Liver (tissue), 9 donors: ENCODE data around the gene BUD13. TPM values are rescaled to one million over a fixed set of nuclear protein-coding genes. Genes with fewer than 3 reads are reported as not detected.

Experiments used
- DNase-seq: peaks from one replicate; pipeline ENCODE4 v3.0.0-alpha.2; 2017; ENCODE audit warnings: low spot score
- H3K27ac ChIP-seq, 2 donors: one replicate each; pipeline ENCODE4 v1.7.0; 2013; ENCODE audit warnings: inconsistent platforms in 2 of 2, low read length in 2 of 2, control low read depth in 1 of 2, low read depth in 1 of 2, mild to moderate bottlenecking in 1 of 2
- H3K27me3 ChIP-seq, 4 donors: one replicate each; pipeline versions ENCODE4 v1.6.1 to v1.7.0; 2013; ENCODE audit warnings: low read length in 3 of 4, inconsistent platforms in 1 of 4, mild to moderate bottlenecking in 1 of 4, moderate library complexity in 1 of 4; ENCODE audit not compliant: control insufficient read depth in 4 of 4, insufficient read depth in 4 of 4
- H3K36me3 ChIP-seq, 4 donors: one replicate each; pipeline versions ENCODE4 v1.6.1 to v1.7.0; 2013; ENCODE audit warnings: low read length in 3 of 4, mild to moderate bottlenecking in 3 of 4, low read depth in 1 of 4, moderate library complexity in 1 of 4; ENCODE audit not compliant: control insufficient read depth in 4 of 4, insufficient read depth in 3 of 4
- H3K4me1 ChIP-seq, 4 donors: one replicate each; pipeline versions ENCODE4 v1.6.1 to v1.7.0; 2013; ENCODE audit warnings: low read length in 3 of 4, mild to moderate bottlenecking in 3 of 4, moderate library complexity in 1 of 4; ENCODE audit not compliant: control insufficient read depth in 4 of 4, insufficient read depth in 4 of 4
- H3K4me3 ChIP-seq, 3 donors: one replicate each; pipeline versions ENCODE4 v1.6.1 to v1.7.0; 2013; ENCODE audit warnings: low read length in 3 of 3, control low read depth in 1 of 3, low read depth in 1 of 3, mild to moderate bottlenecking in 1 of 3
- H3K9ac ChIP-seq, 2 donors: one replicate each; pipeline ENCODE4 v1.7.0; 2013; ENCODE audit warnings: low read length in 2 of 2, mild to moderate bottlenecking in 2 of 2, moderate library complexity in 2 of 2, control low read depth in 1 of 2, low read depth in 1 of 2
- H3K9me3 ChIP-seq, 4 donors: one replicate each; pipeline versions ENCODE4 v1.6.1 to v1.7.0; 2013; ENCODE audit warnings: low read length in 3 of 4; ENCODE audit not compliant: control insufficient read depth in 4 of 4
- EGR1 ChIP-seq, 2 donors: IDR thresholded peaks; 2 replicates each; pipeline ENCODE4 v1.6.1; 2016 to 2018; ENCODE audit warnings: antibody characterized with exemption in 2 of 2, low read depth in 2 of 2
- FOXA1 ChIP-seq: IDR thresholded peaks from 2 replicates; pipeline ENCODE4 v1.6.1; 2016; ENCODE audit warnings: antibody characterized with exemption
- FOXA2 ChIP-seq: IDR thresholded peaks from 2 replicates; pipeline ENCODE4 v1.6.1; 2016; ENCODE audit warnings: antibody characterized with exemption
- HNF4A ChIP-seq, 2 donors: conservative IDR thresholded peaks; 2 replicates each; pipeline ENCODE4 v1.6.1; 2016; ENCODE audit warnings: antibody characterized with exemption in 2 of 2, mild to moderate bottlenecking in 2 of 2
- JUND ChIP-seq, 2 donors: IDR thresholded peaks; 2 replicates each; pipeline ENCODE4 v1.6.1; 2016; ENCODE audit warnings: antibody characterized with exemption in 2 of 2
- RAD21 ChIP-seq, 2 donors: IDR thresholded peaks; 2 replicates each; pipeline ENCODE4 v1.6.1; 2016; ENCODE audit warnings: antibody characterized with exemption in 2 of 2, mild to moderate bottlenecking in 2 of 2
- RXRA ChIP-seq, 2 donors: IDR thresholded peaks; 2 replicates each; pipeline ENCODE4 v1.6.1; 2017 to 2018; ENCODE audit warnings: antibody characterized with exemption in 2 of 2, mild to moderate bottlenecking in 1 of 2
- SP1 ChIP-seq: IDR thresholded peaks from 2 replicates; pipeline ENCODE4 v1.6.1; 2018; ENCODE audit warnings: antibody characterized with exemption, mild to moderate bottlenecking
- TAF1 ChIP-seq: conservative IDR thresholded peaks from 2 replicates; pipeline ENCODE4 v1.6.1; 2016; ENCODE audit warnings: antibody characterized with exemption, mild to moderate bottlenecking
- YY1 ChIP-seq: IDR thresholded peaks from 2 replicates; pipeline ENCODE4 v1.6.1; 2016; ENCODE audit warnings: antibody characterized with exemption, mild to moderate bottlenecking
- WGBS: extraction: QIAGEN DNeasy Blood & Tissue Kit; methylation state at CpG from one replicate; pipeline ENCODE4 v1.1.7; 2013; 5-methylcytosine and 5-hydroxymethylcytosine counted together
- polyA plus RNA-seq, 2 donors: library from polyadenylated mRNA; stranded (reverse) in 1 of 2; unstranded in 1 of 2; fragments of 200-250 nt in 1 of 2; fragments of >200 nt in 1 of 2; fragmentation: Nextera tagmentation in 1 of 2; extraction: Ambion mirVana in 1 of 2; gene quantifications; one replicate each; pipeline versions ENCODE4 v1.2.1 to v1.2.3, GENCODE V29; 2013 to 2015
- total RNA-seq, 2 donors: library from RNA; depleted of rRNA; stranded (reverse); fragments of >200 nt; gene quantifications; one replicate each; pipeline ENCODE4 v1.2.3, GENCODE V29; 2014
- TF ChIP-seq, protein P1 (sequence below): IDR thresholded peaks from 2 replicates; pipeline ENCODE4 v1.6.1; 2016; ENCODE audit warnings: antibody characterized with exemption
- TF ChIP-seq, protein P2 (sequence below): IDR thresholded peaks from 2 replicates; pipeline ENCODE4 v1.6.1; 2016; ENCODE audit warnings: antibody characterized with exemption, mild to moderate bottlenecking
- TF ChIP-seq, protein P3 (sequence below): IDR thresholded peaks from 2 replicates; pipeline ENCODE4 v1.6.1; 2016; ENCODE audit warnings: antibody characterized with exemption
- donor health status: healthy.
- donor health status: healthy.
- donor health status: healthy.
- donor health status: healthy.
- donor health status: healthy.

BUD13 gene
- total and polyA plus RNA-seq, 4 donors, result 3.9 to 7.4 (median 5.1) TPM

DNA sequence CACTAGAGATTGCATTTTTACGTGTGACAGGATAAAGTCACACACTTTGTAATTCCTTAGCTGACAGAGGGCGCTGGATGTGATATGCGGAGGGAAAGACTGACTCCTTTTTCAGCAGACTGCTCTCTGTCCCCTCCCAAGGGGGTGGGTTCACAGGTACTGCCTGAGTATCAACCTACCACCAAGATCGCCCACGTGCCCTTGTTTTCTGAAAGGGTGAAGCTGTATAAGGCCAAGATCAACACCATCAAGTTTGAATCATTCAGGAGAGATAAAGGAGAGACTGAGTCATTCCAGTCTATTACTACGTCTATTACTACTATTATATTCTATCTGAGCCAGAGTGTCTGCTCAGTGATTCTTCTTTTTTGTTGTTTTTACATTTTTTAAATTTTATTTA lies 30.7 kb downstream of the BUD13 start:
- 92% methylated on average over 6 of the region's 6 CpGs for WGBS
- Histone ChIP-seq H3K36me3 (peaks cover 2 to 10% (median 5%) of the 10 kb centered on the region in 4 donors), H3K9ac (no peak overlapping the region), H3K27me3 (no peaks in the 10 kb centered on the region), H3K4me3 (no peak overlapping the region), H3K9me3 (no peaks in the 10 kb centered on the region), H3K4me1 (no peaks in the 10 kb centered on the region), H3K27ac (no peak overlapping the region)
- TF ChIP-seq TAF1 (no peak), RAD21 (IDR thresholded peaks at IDR 0.05) (no peak), FOXA2 (no peak), RXRA (IDR thresholded peaks at IDR 0.05) (no peak), FOXA1 (no peak), SP1 (no peak), HNF4A (conservative IDR thresholded peaks at IDR 0.05) (no peak), YY1 (no peak)
- TF ChIP-seq, protein P1, sequence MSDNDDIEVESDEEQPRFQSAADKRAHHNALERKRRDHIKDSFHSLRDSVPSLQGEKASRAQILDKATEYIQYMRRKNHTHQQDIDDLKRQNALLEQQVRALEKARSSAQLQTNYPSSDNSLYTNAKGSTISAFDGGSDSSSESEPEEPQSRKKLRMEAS, result no peak
- TF ChIP-seq, protein P2, sequence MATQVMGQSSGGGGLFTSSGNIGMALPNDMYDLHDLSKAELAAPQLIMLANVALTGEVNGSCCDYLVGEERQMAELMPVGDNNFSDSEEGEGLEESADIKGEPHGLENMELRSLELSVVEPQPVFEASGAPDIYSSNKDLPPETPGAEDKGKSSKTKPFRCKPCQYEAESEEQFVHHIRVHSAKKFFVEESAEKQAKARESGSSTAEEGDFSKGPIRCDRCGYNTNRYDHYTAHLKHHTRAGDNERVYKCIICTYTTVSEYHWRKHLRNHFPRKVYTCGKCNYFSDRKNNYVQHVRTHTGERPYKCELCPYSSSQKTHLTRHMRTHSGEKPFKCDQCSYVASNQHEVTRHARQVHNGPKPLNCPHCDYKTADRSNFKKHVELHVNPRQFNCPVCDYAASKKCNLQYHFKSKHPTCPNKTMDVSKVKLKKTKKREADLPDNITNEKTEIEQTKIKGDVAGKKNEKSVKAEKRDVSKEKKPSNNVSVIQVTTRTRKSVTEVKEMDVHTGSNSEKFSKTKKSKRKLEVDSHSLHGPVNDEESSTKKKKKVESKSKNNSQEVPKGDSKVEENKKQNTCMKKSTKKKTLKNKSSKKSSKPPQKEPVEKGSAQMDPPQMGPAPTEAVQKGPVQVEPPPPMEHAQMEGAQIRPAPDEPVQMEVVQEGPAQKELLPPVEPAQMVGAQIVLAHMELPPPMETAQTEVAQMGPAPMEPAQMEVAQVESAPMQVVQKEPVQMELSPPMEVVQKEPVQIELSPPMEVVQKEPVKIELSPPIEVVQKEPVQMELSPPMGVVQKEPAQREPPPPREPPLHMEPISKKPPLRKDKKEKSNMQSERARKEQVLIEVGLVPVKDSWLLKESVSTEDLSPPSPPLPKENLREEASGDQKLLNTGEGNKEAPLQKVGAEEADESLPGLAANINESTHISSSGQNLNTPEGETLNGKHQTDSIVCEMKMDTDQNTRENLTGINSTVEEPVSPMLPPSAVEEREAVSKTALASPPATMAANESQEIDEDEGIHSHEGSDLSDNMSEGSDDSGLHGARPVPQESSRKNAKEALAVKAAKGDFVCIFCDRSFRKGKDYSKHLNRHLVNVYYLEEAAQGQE, result no peak
- no peak for DNase-seq

DNA sequence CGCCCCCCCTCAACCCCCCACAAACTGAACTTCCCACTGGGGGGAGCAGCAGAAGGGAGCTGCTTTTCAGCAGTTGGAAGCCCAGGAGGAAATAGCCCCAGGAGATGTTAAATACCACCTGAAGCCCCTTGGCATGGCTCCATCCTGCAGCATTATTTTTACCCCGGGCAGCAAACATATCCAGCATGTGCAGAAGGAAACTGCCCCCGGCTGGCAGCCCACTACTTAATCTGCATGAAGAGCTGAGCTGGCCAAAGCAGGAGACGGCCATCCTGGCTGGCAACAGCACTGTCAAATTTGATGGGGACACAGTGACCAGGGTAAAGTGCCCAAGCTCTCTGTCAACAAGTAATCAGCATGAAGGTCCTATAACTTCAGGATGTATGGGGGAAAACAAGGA lies 32.0 kb downstream of the BUD13 start:
- H3K27ac ChIP-seq, result no peak overlapping the region
- H3K36me3 ChIP-seq, result no peaks in the 10 kb centered on the region
- no peak for TF ChIP-seq RXRA (IDR thresholded peaks at IDR 0.05)
- TF ChIP-seq YY1, result no peak
- TF ChIP-seq, protein P3, sequence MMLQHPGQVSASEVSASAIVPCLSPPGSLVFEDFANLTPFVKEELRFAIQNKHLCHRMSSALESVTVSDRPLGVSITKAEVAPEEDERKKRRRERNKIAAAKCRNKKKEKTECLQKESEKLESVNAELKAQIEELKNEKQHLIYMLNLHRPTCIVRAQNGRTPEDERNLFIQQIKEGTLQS, result no peak
- TF ChIP-seq JUND (IDR thresholded peaks at IDR 0.05), result no peak
- TF ChIP-seq EGR1 (IDR thresholded peaks at IDR 0.05; ENCODE audit: low read depth in 2 of 2), result no peak
- TF ChIP-seq FOXA2, result no peak
- no peak for TF ChIP-seq RAD21 (IDR thresholded peaks at IDR 0.05)
- TF ChIP-seq, protein P2, result no peak
- TF ChIP-seq SP1, result no peak
- H3K9me3 ChIP-seq, result no peaks in the 10 kb centered on the region
- WGBS, result 81% methylated on average over 4 of the region's 4 CpGs
- no peak for DNase-seq
- no peaks in the 10 kb centered on the region for H3K4me1 ChIP-seq
- no peak overlapping the region for H3K4me3 ChIP-seq
- no peak overlapping the region for H3K9ac ChIP-seq
- no peaks in the 10 kb centered on the region for H3K27me3 ChIP-seq
